H1 (cell line): ENCODE measurements around the gene ZNF175. TPM values are rescaled to one million over a fixed set of nuclear protein-coding genes. Genes with fewer than 3 reads are reported as not detected.

Experiments
- CTCF ChIA-PET: fragments of 300-600 bp; sonication (Branson Sonifier 250); formaldehyde crosslinking; loops from one replicate; lab custom pipeline; 2021; ENCODE audit not compliant: partially characterized antibody; lab: Charles Lee
- POLR2A ChIA-PET: fragments of 300-600 bp; sonication (Branson Sonifier 250); formaldehyde crosslinking; loops from one replicate; lab custom pipeline; 2021; ENCODE audit warnings: inconsistent platforms; ENCODE audit not compliant: partially characterized antibody; lab: Charles Lee
- DNase-seq, 2 experiments: peaks; one replicate each; pipeline versions ENCODE4 v3.0.0 to v3.0.0-alpha.2; 2010 to 2022; ENCODE audit warnings: low spot score in 2 of 2, low read depth in 1 of 2, mixed read lengths in 1 of 2
- FAIRE-seq: peaks from 2 replicates; lab custom pipeline; 2011; peaks lifted over from hg19 to GRCh38; lab: Jason Lieb, UNC
- H2AFZ ChIP-seq: 2 replicates; pipeline ENCODE4 v1.8.1; 2012; ENCODE audit warnings: low read length, inconsistent platforms
- H2AK5ac ChIP-seq: 2 replicates; pipeline ENCODE4 v1.6.1; 2013; ENCODE audit warnings: low read depth, low read length
- H2BK120ac ChIP-seq: replicated peaks from 2 replicates; pipeline ENCODE3; 2013; ENCODE audit warnings: low read depth, low read length, inconsistent platforms
- H2BK12ac ChIP-seq: 2 replicates; pipeline ENCODE4 v1.6.1; 2013; ENCODE audit warnings: low read depth, low read length
- H2BK15ac ChIP-seq: 2 replicates; pipeline ENCODE4 v1.6.1; 2013; ENCODE audit warnings: low read length
- H2BK20ac ChIP-seq: 2 replicates; pipeline ENCODE4 v1.6.1; 2013; ENCODE audit warnings: low read length
- H2BK5ac ChIP-seq: 2 replicates; pipeline ENCODE4 v1.6.1; 2013; ENCODE audit warnings: low read depth, low read length
- H3K14ac ChIP-seq: 2 replicates; pipeline ENCODE4 v1.6.1; 2013; ENCODE audit warnings: inconsistent platforms; ENCODE audit not compliant: insufficient read length
- H3K18ac ChIP-seq: 2 replicates; pipeline ENCODE4 v1.6.1; 2013; ENCODE audit warnings: low read length; ENCODE audit errors: extremely low read depth
- H3K23ac ChIP-seq: 2 replicates; pipeline ENCODE4 v1.6.1; 2013; ENCODE audit warnings: inconsistent platforms; ENCODE audit not compliant: insufficient read length
- H3K23me2 ChIP-seq: 2 replicates; pipeline ENCODE4 v1.6.1; 2013; ENCODE audit warnings: low read depth, low read length
- H3K27ac ChIP-seq: 2 replicates; pipeline ENCODE4 v1.6.1; 2011; ENCODE audit warnings: low read depth, low read length, inconsistent platforms
- H3K27me3 ChIP-seq, 4 experiments: replicated peaks in 1 of 4; 1 replicate in 1 of 4; 2 replicates in 3 of 4; pipeline versions ENCODE4 v1.6.1 to v1.8.1; 2011 to 2013; ENCODE audit warnings: low read length in 3 of 4, mild to moderate bottlenecking in 3 of 4, inconsistent platforms in 2 of 4, mixed read lengths in 2 of 4, moderate library complexity in 1 of 4; ENCODE audit not compliant: control insufficient read depth in 3 of 4, insufficient read depth in 3 of 4; ENCODE audit errors: extremely low read depth in 1 of 4
- H3K36me3 ChIP-seq, 4 experiments: 2 replicates each; pipeline versions ENCODE4 v1.6.1 to v1.8.1; 2011 to 2013; ENCODE audit warnings: mild to moderate bottlenecking in 4 of 4, low read length in 3 of 4, moderate library complexity in 2 of 4, control low read depth in 1 of 4, inconsistent platforms in 1 of 4; ENCODE audit not compliant: insufficient read depth in 4 of 4, control insufficient read depth in 2 of 4
- H3K4ac ChIP-seq: replicated peaks from 2 replicates; pipeline ENCODE3; 2013; ENCODE audit warnings: low read length, low read depth, mixed read lengths, inconsistent platforms; ENCODE audit not compliant: insufficient read length
- H3K4me1 ChIP-seq, 4 experiments: replicated peaks in 1 of 4; 1 replicate in 1 of 4; 2 replicates in 3 of 4; pipeline versions ENCODE4 v1.6.1 to v1.8.1; 2011 to 2013; ENCODE audit warnings: low read length in 3 of 4, inconsistent platforms in 2 of 4, mixed read lengths in 1 of 4; ENCODE audit not compliant: insufficient read depth in 4 of 4, control insufficient read depth in 3 of 4
- H3K4me2 ChIP-seq, 2 experiments: 2 replicates each; pipeline versions ENCODE4 v1.6.1 to v1.8.1; 2011 to 2013; ENCODE audit warnings: low read depth in 2 of 2, low read length in 2 of 2, control low read depth in 1 of 2, inconsistent platforms in 1 of 2, mild to moderate bottlenecking in 1 of 2; ENCODE audit not compliant: insufficient read depth in 1 of 2
- H3K4me3 ChIP-seq, 4 experiments: fragments of 200-600, 300-600 bp in 1 of 4; sonication (generic), shearing (Covaris generic), sonication (Bioruptor Twin) in 1 of 4; 2 replicates each; pipeline versions ENCODE4 v1.5.1 to v1.8.1; 2011 to 2016; ENCODE audit warnings: low read length in 4 of 4, low read depth in 3 of 4, control low read depth in 2 of 4, inconsistent platforms in 2 of 4, mild to moderate bottlenecking in 2 of 4, mixed read lengths in 1 of 4, moderate library complexity in 1 of 4; ENCODE audit not compliant: insufficient read depth in 2 of 4; ENCODE audit errors: extremely low read depth in 1 of 4
- H3K56ac ChIP-seq: replicated peaks from 2 replicates; pipeline ENCODE3; 2013; ENCODE audit warnings: low read depth, mild to moderate bottlenecking, mixed read lengths, low read length, inconsistent platforms; ENCODE audit not compliant: insufficient read length
- H3K79me1 ChIP-seq: 2 replicates; pipeline ENCODE4 v1.6.1; 2013; ENCODE audit warnings: low read depth, low read length, control low read depth
- H3K79me2 ChIP-seq, 2 experiments: 2 replicates each; pipeline versions ENCODE4 v1.6.1 to v1.8.1; 2012 to 2013; ENCODE audit warnings: low read length in 2 of 2, mild to moderate bottlenecking in 2 of 2, inconsistent platforms in 1 of 2; ENCODE audit not compliant: insufficient read depth in 2 of 2, control insufficient read depth in 1 of 2
- H3K9ac ChIP-seq, 4 experiments: replicated peaks in 1 of 4; 1 replicate in 1 of 4; 2 replicates in 3 of 4; pipeline versions ENCODE4 v1.6.1 to v1.8.1; 2011 to 2013; ENCODE audit warnings: low read depth in 3 of 4, low read length in 3 of 4, control low read depth in 2 of 4, mild to moderate bottlenecking in 2 of 4, moderate library complexity in 2 of 4, inconsistent platforms in 1 of 4; ENCODE audit errors: extremely low read depth in 1 of 4
- H3K9me3 ChIP-seq, 2 experiments: 2 replicates each; pipeline versions ENCODE4 v1.6.1 to v1.8.1; 2012 to 2013; ENCODE audit warnings: mild to moderate bottlenecking in 2 of 2, moderate library complexity in 2 of 2, control low read depth in 1 of 2, inconsistent platforms in 1 of 2, low read depth in 1 of 2, low read length in 1 of 2, mixed read lengths in 1 of 2; ENCODE audit not compliant: insufficient read depth in 2 of 2
- H4K20me1 ChIP-seq, 2 experiments: replicated peaks in 1 of 2; 2 replicates each; pipeline versions ENCODE3 to v1.8.1; 2011 to 2013; ENCODE audit warnings: inconsistent platforms in 2 of 2, low read length in 2 of 2, mild to moderate bottlenecking in 1 of 2; ENCODE audit not compliant: insufficient read depth in 2 of 2, control insufficient read depth in 1 of 2
- H4K5ac ChIP-seq: 2 replicates; pipeline ENCODE4 v1.6.1; 2013; ENCODE audit warnings: low read length, low read depth, mixed read lengths, inconsistent platforms; ENCODE audit not compliant: insufficient read length
- H4K8ac ChIP-seq: 2 replicates; pipeline ENCODE4 v1.8.0; 2013; ENCODE audit warnings: mild to moderate bottlenecking, moderate library complexity, low read length, inconsistent platforms; ENCODE audit not compliant: insufficient read depth; ENCODE audit errors: extremely low read depth
- H4K91ac ChIP-seq: replicated peaks from 2 replicates; pipeline ENCODE3; 2013; ENCODE audit warnings: low read length, mixed read lengths, inconsistent platforms; ENCODE audit not compliant: insufficient read length
- BACH1 ChIP-seq: IDR thresholded peaks from 2 replicates; pipeline ENCODE4 v1.6.1; 2012; ENCODE audit warnings: low read length, improper control_type of control experiment
- FOSL1 ChIP-seq: IDR thresholded peaks from 2 replicates; pipeline ENCODE4 v1.6.1; 2011; ENCODE audit warnings: mild to moderate bottlenecking, low read depth, low read length, moderate library complexity; ENCODE audit not compliant: insufficient read depth
- MAFK ChIP-seq: IDR thresholded peaks from 2 replicates; pipeline ENCODE4 v1.6.1; 2012; ENCODE audit warnings: low read depth, mild to moderate bottlenecking, improper control_type of control experiment, low read length
- WGBS, 2 experiments: shearing (Covaris generic) in 1 of 2; methylation state at CpG; one replicate each; pipeline versions ENCODE4 v1.1.6 to v1.1.7; 2013 to 2015; ENCODE audit warnings: low lambda C conversion rate in 2 of 2, mixed read lengths in 2 of 2, inconsistent platforms in 1 of 2, low coverage in 1 of 2, missing lambda C conversion rate in 1 of 2; ENCODE audit not compliant: insufficient replicate concordance in 2 of 2, insufficient coverage in 1 of 2, insufficient read length in 1 of 2; ENCODE audit errors: extremely low coverage in 1 of 2, missing lambda C conversion rate in 1 of 2; 5-methylcytosine and 5-hydroxymethylcytosine counted together
- polyA plus RNA-seq, 7 experiments: library from polyadenylated mRNA; depleted of rRNA in 3 of 7; stranded (reverse) in 5 of 7; unstranded in 2 of 7; fragments of >200 nt in 5 of 7; fragments of 200-250 nt in 2 of 7; gene quantifications; 1 replicate in 5 of 7; 2 replicates in 1 of 7; 4 replicates in 1 of 7; pipeline versions ENCODE4 v1.2.1 to v1.2.3, GENCODE V29; 2011 to 2013; ENCODE audit warnings: missing spikeins in 2 of 7, mixed read lengths in 2 of 7
- total RNA-seq: library from RNA; stranded (reverse); fragmentation: NEBNext Ultra II Directional; extraction: Animal tissue kit (Norgen Biotek cat#: 25700); gene quantifications from 2 replicates; pipeline ENCODE4 v1.2.1, GENCODE V29; 2021

Gene ZNF175
- total and polyA plus RNA-seq, 2 of the 8 experiments (the other 6 are each of a cell fraction or from before 2014, with no cell fraction given): 1.7 to 11.1 TPM

DNA sequence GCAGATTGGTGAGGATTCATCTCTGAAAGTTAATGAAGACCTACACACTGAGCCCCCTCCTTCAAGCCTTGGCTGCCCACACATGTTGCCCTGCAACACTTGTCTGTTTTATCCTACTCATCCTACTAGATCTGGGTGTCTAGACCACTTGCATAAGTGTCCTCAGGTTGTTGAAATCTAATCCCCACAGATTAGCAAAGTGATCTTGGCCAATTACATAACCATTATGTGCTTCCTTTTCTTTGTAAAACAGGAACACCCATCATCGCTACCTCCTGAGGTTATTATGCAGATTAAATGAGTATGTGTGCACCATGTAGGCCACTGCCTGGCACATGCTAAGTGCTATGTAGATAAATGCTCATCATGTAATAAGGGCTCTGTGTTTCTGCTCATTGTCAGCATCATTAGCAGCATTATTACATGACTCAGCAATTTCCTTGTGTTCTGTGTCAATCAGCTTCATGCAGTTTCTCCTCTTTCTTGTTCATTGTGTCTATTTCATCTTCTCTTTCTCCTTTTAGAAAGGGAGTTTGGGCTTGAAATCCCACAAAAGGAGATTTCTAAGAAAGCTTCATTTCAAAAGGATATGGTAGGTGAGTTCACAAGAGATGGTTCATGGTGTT lies 15.1 kb downstream of the ZNF175 start:
- H3K14ac ChIP-seq: no peak overlapping the region
- no peaks in the 10 kb centered on the region for H4K20me1 ChIP-seq
- H3K4me3 ChIP-seq: no peak overlapping the region
- WGBS, 2 experiments: 74% methylated on average over 1 of the region's 1 CpG; no CpG with 5 or more reads in 1 of the 2 experiments
- no peak overlapping the region for H2BK20ac ChIP-seq
- H3K79me2 ChIP-seq: no peaks in the 10 kb centered on the region
- no peaks in the 10 kb centered on the region for H3K23me2 ChIP-seq
- H4K91ac ChIP-seq: no peak overlapping the region
- H3K79me1 ChIP-seq: no peaks in the 10 kb centered on the region; the same call in 1 of the 2 replicates
- no peak overlapping the region for H2BK12ac ChIP-seq
- H3K4ac ChIP-seq: no peak overlapping the region
- FAIRE-seq: no peak
- no peak overlapping the region for H3K23ac ChIP-seq
- H2BK120ac ChIP-seq: no peak overlapping the region
- POLR2A ChIA-PET: interaction anchor here (1.3 kb wide), 1 partner anchor 15 kb away, joined by 4 read pairs; the partner anchor contains the start of gene ZNF175
- no peak overlapping the region for H3K18ac ChIP-seq
- no peak overlapping the region for H3K9ac ChIP-seq
- H3K36me3 ChIP-seq: peaks cover 3 to 57% (median 30%) of the 10 kb centered on the region in 4 experiments; a peak in 7 of 8 replicates
- H2BK15ac ChIP-seq: no peak overlapping the region
- no peak overlapping the region for H2BK5ac ChIP-seq
- peaks cover 0 to 1% (median 0%) of the 10 kb centered on the region in 4 experiments; a peak in 1 of 7 replicates for H3K27me3 ChIP-seq
- TF ChIP-seq FOSL1 (no peak), MAFK (peak; percentile 82), BACH1 (peak; percentile 82)
- TF ChIP-seq, all 59 proteins: peak for 2
- Histone ChIP-seq H2AK5ac (no peak overlapping the region), H4K5ac (no peak overlapping the region), H3K4me1 (no peaks in the 10 kb centered on the region), H2AFZ (no peak overlapping the region), H3K9me3 (peaks cover 26 to 29% of the 10 kb centered on the region in 2 experiments), H3K4me2 (no peak overlapping the region), H3K27ac (no peak overlapping the region), H4K8ac (no peak overlapping the region), H3K56ac (no peak overlapping the region)
- CTCF ChIA-PET: interaction anchor here (1.2 to 1.4 kb wide), 2 partner anchors 71 to 75 kb away, joined by 3 read pairs; no protein-coding TSS in a partner anchor
- DNase-seq: no peak
